ENCODE results near the gene EZR. TPM values are rescaled to one million over a fixed set of nuclear protein-coding genes. Genes with fewer than 3 reads are reported as not detected.

The EZR gene
- total RNA-seq, 4 donors from 2014 or later, result 88.0 to 190 (median 177) TPM

GRCh38 chr6:158766621-158767455 lies 52.3 kb downstream of the EZR start:
- H3K4me3 ChIP-seq, result no peak overlapping the region
- peaks cover 0 to 79% of the 10 kb centered on the region in 2 donors for H3K36me3 ChIP-seq
- WGBS, 2 donors (ENCODE audit: low coverage in 1 of 2), result 55 to 100% methylated on average over 2 to 6 of the region's 38 CpGs

GRCh38 chr6:158765499-158766068 lies 53.6 kb downstream of the EZR start:
- Histone ChIP-seq H3K36me3 (peaks cover 0 to 67% of the 10 kb centered on the region in 2 donors), H3K4me1 (peaks cover 0 to 21% (median 6%) of the 10 kb centered on the region in 3 donors), H3K9me3 (no peaks in the 10 kb centered on the region), H3K4me3 (no peak overlapping the region), H3K27me3 (no peaks in the 10 kb centered on the region), H3K27ac (no peak overlapping the region)
- no peak for ATAC-seq
- 73 to 88% methylated on average over 1 to 9 of the region's 13 CpGs for WGBS, 2 donors (ENCODE audit: low coverage in 1 of 2)
- TF ChIP-seq POLR2A (IDR thresholded peaks at IDR 0.05), result no peak

More at GRCh38 chr6:158766621-158767455, 52.3 kb downstream of the EZR start:
- Histone ChIP-seq H3K9me3 (no peaks in the 10 kb centered on the region), H3K27me3 (no peaks in the 10 kb centered on the region), H3K27ac (peak overlapping the region in 2 of 4 donors; percentile 18 to 42), H3K4me1 (peaks cover 0 to 21% (median 6%) of the 10 kb centered on the region in 3 donors)
- TF ChIP-seq POLR2AphosphoS5 (IDR thresholded peaks at IDR 0.05) (no peak), POLR2A (IDR thresholded peaks at IDR 0.05) (no peak), CTCF (IDR thresholded peaks at IDR 0.05) (no peak), EP300 (IDR thresholded peaks at IDR 0.05) (no peak)
- no peak for ATAC-seq

- Histone ChIP-seq H3K27me3 (no peaks in the 10 kb centered on the region), H3K4me3 (no peak overlapping the region), H3K27ac (no peak overlapping the region), H3K4me1 (peaks cover 0 to 21% (median 6%) of the 10 kb centered on the region in 3 donors), H3K9me3 (no peaks in the 10 kb centered on the region), H3K36me3 (peaks cover 0 to 60% of the 10 kb centered on the region in 2 donors)
- 95% methylated on average over 4 of the region's 9 CpGs for WGBS, 2 donors (ENCODE audit: low coverage in 1 of 2)
- ATAC-seq, result no peak
- TF ChIP-seq POLR2A (IDR thresholded peaks at IDR 0.05), result no peak
- no peak for TF ChIP-seq POLR2AphosphoS5 (IDR thresholded peaks at IDR 0.05)
- TF ChIP-seq EP300 (IDR thresholded peaks at IDR 0.05), result no peak
- no peak for TF ChIP-seq CTCF (IDR thresholded peaks at IDR 0.05)
These were observed 54.2 kb downstream of the EZR start for GRCh38 chr6:158764926-158765325.

- Histone ChIP-seq H3K27ac (peak overlapping the region in 3 of 4 donors; percentile 55 to 70 (median 69)), H3K4me3 (no peak overlapping the region), H3K27me3 (no peaks in the 10 kb centered on the region), H3K9me3 (no peaks in the 10 kb centered on the region), H3K36me3 (peaks cover 0 to 54% of the 10 kb centered on the region in 2 donors), H3K4me1 (peaks cover 0 to 21% (median 6%) of the 10 kb centered on the region in 3 donors)
- 100% methylated on average over 1 to 4 of the region's 14 CpGs for WGBS, 2 donors (ENCODE audit: low coverage in 1 of 2)
- TF ChIP-seq EP300 (IDR thresholded peaks at IDR 0.05) (no peak), POLR2AphosphoS5 (IDR thresholded peaks at IDR 0.05) (no peak), CTCF (IDR thresholded peaks at IDR 0.05) (no peak), POLR2A (IDR thresholded peaks at IDR 0.05) (no peak)
- ATAC-seq, result no peak
These were observed 54.9 kb downstream of the EZR start for GRCh38 chr6:158764183-158764849.

- Histone ChIP-seq H3K27me3 (no peaks in the 10 kb centered on the region), H3K4me1 (peaks cover 0 to 21% (median 6%) of the 10 kb centered on the region in 3 donors), H3K9me3 (no peaks in the 10 kb centered on the region), H3K36me3 (peaks cover 0 to 47% of the 10 kb centered on the region in 2 donors), H3K4me3 (no peak overlapping the region), H3K27ac (peak overlapping the region in 3 of 4 donors; percentile 55 to 70 (median 69))
- no peak for ATAC-seq
- WGBS, 2 donors (ENCODE audit: low coverage in 1 of 2), result 28% methylated on average over 8 to 9 of the region's 11 CpGs
- TF ChIP-seq POLR2AphosphoS5 (IDR thresholded peaks at IDR 0.05) (no peak), CTCF (IDR thresholded peaks at IDR 0.05) (no peak), EP300 (IDR thresholded peaks at IDR 0.05) (no peak), POLR2A (IDR thresholded peaks at IDR 0.05) (no peak)
These were observed 55.6 kb downstream of the EZR start for GRCh38 chr6:158763434-158764182.
